ENCODE results near the gene NATD1. TPM values are rescaled to one million over a fixed set of nuclear protein-coding genes. Genes with fewer than 3 reads are reported as not detected.

Gene NATD1
- total RNA-seq, 1 experiment from 2014 or later = 4.3 TPM

GRCh38 chr17:21289902-21290571 lies 36.8 kb upstream of the NATD1 start:
- DNase-seq (ENCODE audit: low read depth) = no peak

- no peak for DNase-seq (ENCODE audit: low read depth)
These were observed 36.1 kb upstream of the NATD1 start for GRCh38 chr17:21289175-21289901.

- DNase-seq (ENCODE audit: low read depth) = no peak
These were observed 35.4 kb upstream of the NATD1 start for GRCh38 chr17:21288571-21289017.

- DNase-seq (ENCODE audit: low read depth) = peak; percentile 95
These were observed 34.7 kb upstream of the NATD1 start for GRCh38 chr17:21287703-21288449.

- no peak for DNase-seq (ENCODE audit: low read depth)
These were observed 33.9 kb upstream of the NATD1 start for GRCh38 chr17:21286909-21287702.

- peak; percentile 97 for DNase-seq (ENCODE audit: low read depth)
These were observed 33.0 kb upstream of the NATD1 start for GRCh38 chr17:21286066-21286770.

GRCh38 chr17:21285164-21286065 lies 32.2 kb upstream of the NATD1 start:
- peak; percentile 56 for DNase-seq (ENCODE audit: low read depth)

- DNase-seq (ENCODE audit: low read depth) = peak; percentile 97
These were observed 31.3 kb upstream of the NATD1 start, which contains the start of gene MAP2K3 for GRCh38 chr17:21284319-21285163. Gene MAP2K3, plus strand, starts transcription at chr17:21284711. Its CDS starts 210 bp downstream, at chr17:21284921.

GRCh38 chr17:21283482-21284318 lies 30.5 kb upstream of the NATD1 start:
- no peak for DNase-seq (ENCODE audit: low read depth)

GRCh38 chr17:21282850-21283249 lies 29.6 kb upstream of the NATD1 start:
- DNase-seq (ENCODE audit: low read depth) = no peak

GRCh38 chr17:21282231-21282630 lies 29.0 kb upstream of the NATD1 start:
- peak; percentile 98 for DNase-seq (ENCODE audit: low read depth)

- peak; percentile 71 for DNase-seq (ENCODE audit: low read depth)
These were observed 26.9 kb upstream of the NATD1 start for GRCh38 chr17:21280081-21280518.

- no peak for DNase-seq (ENCODE audit: low read depth)
These were observed 26.4 kb upstream of the NATD1 start for GRCh38 chr17:21279582-21279981.

- no peak for DNase-seq (ENCODE audit: low read depth)
These were observed 26.0 kb upstream of the NATD1 start for GRCh38 chr17:21279198-21279535.

- peak; percentile 36 for DNase-seq (ENCODE audit: low read depth)
These were observed 25.4 kb upstream of the NATD1 start for GRCh38 chr17:21278450-21279197.

GRCh38 chr17:21277332-21277731 lies 24.1 kb upstream of the NATD1 start:
- DNase-seq (ENCODE audit: low read depth) = no peak

GRCh38 chr17:21276264-21276588 lies 23.0 kb upstream of the NATD1 start:
- DNase-seq (ENCODE audit: low read depth) = no peak
